Esophagus muscularis mucosa (tissue), 4 donors: ENCODE results near the gene PPIP5K2. TPM values are rescaled to one million over a fixed set of nuclear protein-coding genes. Genes with fewer than 3 reads are reported as not detected.

Experiments used
- DNase-seq: peaks from one replicate; pipeline ENCODE4 v3.0.0-alpha.2; 2017; ENCODE audit errors: extremely low spot score
- H3K27ac ChIP-seq, 4 donors: fragments of 200-600 bp; sonication (generic); replicated peaks in 1 of 4; 1 replicate in 3 of 4; 2 replicates in 1 of 4; pipeline ENCODE4 v1.5.1; 2016 to 2019; ENCODE audit warnings: mild to moderate bottlenecking in 1 of 4
- H3K27me3 ChIP-seq, 4 donors: fragments of 200-600 bp; sonication (generic); one replicate each; pipeline versions ENCODE4 v1.5.1 to v1.6.0; 2016 to 2019
- H3K36me3 ChIP-seq, 4 donors: fragments of 200-600 bp; sonication (generic); one replicate each; pipeline ENCODE4 v1.5.1; 2016 to 2019
- H3K4me1 ChIP-seq, 4 donors: fragments of 200-600 bp; sonication (generic); one replicate each; pipeline ENCODE4 v1.5.1; 2016 to 2019
- H3K4me3 ChIP-seq, 4 donors: fragments of 200-600 bp; sonication (generic); 1 replicate in 2 of 4; 2 replicates in 2 of 4; pipeline ENCODE4 v1.5.1; 2016 to 2019; ENCODE audit warnings: mild to moderate bottlenecking in 4 of 4, moderate library complexity in 1 of 4
- H3K9me3 ChIP-seq, 4 donors: fragments of 200-600 bp; sonication (generic); 1 replicate in 3 of 4; 2 replicates in 1 of 4; pipeline ENCODE4 v1.5.1; 2016 to 2019
- CTCF ChIP-seq, 3 experiments: fragments of 200-600 bp in 2 of 3; fragments of 450-650 bp in 1 of 3; sonication (generic) in 2 of 3; IDR thresholded peaks; one replicate each; pipeline ENCODE4 v1.5.1; 2017 to 2019; ENCODE audit warnings: antibody characterized with exemption in 3 of 3, mild to moderate bottlenecking in 2 of 3, moderate library complexity in 1 of 3
- EP300 ChIP-seq: sonication (generic); formaldehyde crosslinking; IDR thresholded peaks from one replicate; pipeline ENCODE4 v1.6.1; 2017; ENCODE audit warnings: antibody characterized with exemption
- POLR2A ChIP-seq: fragments of 450-650 bp; IDR thresholded peaks from one replicate; pipeline ENCODE4 v1.6.1; 2017; ENCODE audit warnings: antibody characterized with exemption, moderate library complexity, mild to moderate bottlenecking, low read depth
- POLR2AphosphoS5 ChIP-seq, 2 donors: sonication (generic); formaldehyde crosslinking; IDR thresholded peaks; one replicate each; pipeline ENCODE4 v1.6.1; 2017; ENCODE audit warnings: antibody characterized with exemption in 2 of 2
- WGBS: methylation state at CpG from one replicate; pipeline ENCODE4 v1.1.5; 2018; 5-methylcytosine and 5-hydroxymethylcytosine counted together
- intact Hi-C: fragments of 100-400 bp; cut with DNase I; formaldehyde crosslinking; loops from one replicate; pipeline ENCODE4 v1.15.1; 2023
- total RNA-seq, 4 donors: library from RNA; depleted of rRNA; stranded (reverse); fragments of >200 nt; gene quantifications; one replicate each; pipeline versions ENCODE4 v1.1.0 to v1.2.1, GENCODE V29; 2016

The PPIP5K2 gene
- total RNA-seq, 4 donors from 2014 or later: 15.6 to 21.6 (median 17.3) TPM

DNA sequence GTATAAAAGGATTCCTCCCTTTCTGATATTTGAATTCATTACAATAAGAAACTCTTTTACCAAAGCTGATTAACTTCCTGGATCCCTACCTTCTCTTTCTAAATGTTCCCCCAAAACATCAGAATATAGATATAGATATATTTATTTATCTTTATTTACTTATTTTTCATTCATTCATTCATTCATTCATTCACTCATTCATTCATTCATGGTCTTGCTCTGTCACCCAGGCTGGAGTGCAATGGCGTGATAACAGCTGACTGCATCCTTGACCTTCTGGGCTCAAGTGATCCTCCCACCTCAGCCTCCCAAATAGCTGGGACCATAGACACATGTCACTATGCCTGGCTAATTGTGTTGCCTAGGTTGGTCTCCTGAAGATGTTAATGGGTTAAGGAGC is 30.8 kb upstream of the PPIP5K2 start:
- Histone ChIP-seq H3K27me3 (no peaks in the 10 kb centered on the region), H3K4me1 (no peaks in the 10 kb centered on the region), H3K4me3 (no peak overlapping the region), H3K27ac (no peak overlapping the region), H3K36me3 (peaks cover 23 to 75% (median 34%) of the 10 kb centered on the region in 4 donors), H3K9me3 (peaks cover 0 to 7% (median 3%) of the 10 kb centered on the region in 4 donors)
- intact Hi-C loops: no loop called here
- 96% methylated on average over 1 of the region's 1 CpG for WGBS
- TF ChIP-seq POLR2AphosphoS5 (IDR thresholded peaks at IDR 0.05): no peak
- no peak for TF ChIP-seq CTCF (IDR thresholded peaks at IDR 0.05)
- TF ChIP-seq EP300: no peak
- no peak for DNase-seq

- DNase-seq: no peak
- 79% methylated on average over 1 of the region's 1 CpG for WGBS
- H3K4me3 ChIP-seq: no peak overlapping the region
- no peak overlapping the region for H3K27ac ChIP-seq
- intact Hi-C loops: no loop called here
- H3K4me1 ChIP-seq: no peaks in the 10 kb centered on the region
- no peaks in the 10 kb centered on the region for H3K27me3 ChIP-seq
- H3K36me3 ChIP-seq: peaks cover 18 to 76% (median 28%) of the 10 kb centered on the region in 4 donors
- H3K9me3 ChIP-seq: no peaks in the 10 kb centered on the region
- TF ChIP-seq POLR2AphosphoS5 (IDR thresholded peaks at IDR 0.05) (no peak), POLR2A (no peak), CTCF (IDR thresholded peaks at IDR 0.05) (no peak), EP300 (no peak)
Observed at GRCh38 chr5:103090791-103091190, 29.3 kb upstream of the PPIP5K2 start.

GRCh38 chr5:103092676-103093075 is 27.4 kb upstream of the PPIP5K2 start:
- H3K4me1 ChIP-seq: no peaks in the 10 kb centered on the region
- no peaks in the 10 kb centered on the region for H3K27me3 ChIP-seq
- H3K27ac ChIP-seq: no peak overlapping the region
- peaks cover 11 to 73% (median 13%) of the 10 kb centered on the region in 4 donors for H3K36me3 ChIP-seq
- intact Hi-C loops: no loop called here
- no peak for DNase-seq
- no peak overlapping the region for H3K4me3 ChIP-seq
- TF ChIP-seq POLR2A: no peak
- TF ChIP-seq POLR2AphosphoS5 (IDR thresholded peaks at IDR 0.05): no peak
- TF ChIP-seq CTCF (IDR thresholded peaks at IDR 0.05): no peak
- no peak for TF ChIP-seq EP300
- WGBS: 97% methylated on average over 3 of the region's 3 CpGs
- H3K9me3 ChIP-seq: no peaks in the 10 kb centered on the region

GRCh38 chr5:103093727-103094126 is 26.4 kb upstream of the PPIP5K2 start:
- no peaks in the 10 kb centered on the region for H3K4me1 ChIP-seq
- H3K9me3 ChIP-seq: no peaks in the 10 kb centered on the region
- TF ChIP-seq EP300 (no peak), POLR2A (no peak), POLR2AphosphoS5 (IDR thresholded peaks at IDR 0.05) (no peak), CTCF (IDR thresholded peaks at IDR 0.05) (no peak)
- no peak for DNase-seq
- no peaks in the 10 kb centered on the region for H3K27me3 ChIP-seq
- H3K27ac ChIP-seq: no peak overlapping the region
- intact Hi-C loops: no loop called here
- no peak overlapping the region for H3K4me3 ChIP-seq
- WGBS: 91% methylated on average over 1 of the region's 1 CpG
- H3K36me3 ChIP-seq: peaks cover 7 to 66% (median 10%) of the 10 kb centered on the region in 4 donors

- Histone ChIP-seq H3K4me3 (no peak overlapping the region), H3K27me3 (no peaks in the 10 kb centered on the region), H3K27ac (no peak overlapping the region), H3K4me1 (no peaks in the 10 kb centered on the region), H3K9me3 (no peaks in the 10 kb centered on the region), H3K36me3 (peaks cover 1 to 64% (median 8%) of the 10 kb centered on the region in 4 donors)
- WGBS: 90% methylated on average over 2 of the region's 2 CpGs
- DNase-seq: no peak
- intact Hi-C loops: no loop called here
- TF ChIP-seq POLR2AphosphoS5 (IDR thresholded peaks at IDR 0.05) (no peak), POLR2A (no peak), EP300 (no peak), CTCF (IDR thresholded peaks at IDR 0.05) (no peak)
Observed at GRCh38 chr5:103094737-103095136, 25.4 kb upstream of the PPIP5K2 start.
